Right ventricle myocardium superior (tissue), 1 donor: Measurements from ENCODE around the gene PLA2G2F. TPM values are rescaled to one million over a fixed set of nuclear protein-coding genes. Genes with fewer than 3 reads are reported as not detected.
A peak's percentile ranks its signal among the peaks of the same experiment; 100 is the strongest.
"Not testable (repeated sequence)": the region's sequence is repeated elsewhere in the genome, so short reads cannot be mapped to it uniquely, and the experiment has no call there.

Source experiments
- ATAC-seq: fragments of 200-7000 bp; cut with Tn5 transposase; one replicate; pipeline ENCODE4 v1.9.1; 2020; ENCODE audit warnings: mild to moderate bottlenecking; ENCODE audit not compliant: poor library complexity
- DNase-seq: peaks from one replicate; pipeline ENCODE4 v3.0.0-alpha.2; 2020
- intact Hi-C: fragments of 100-400 bp; cut with DNase I; formaldehyde crosslinking; loops from one replicate; pipeline ENCODE4 v1.11.2; 2022
- total RNA-seq: library from RNA; stranded (reverse); fragmentation: NEBNext Ultra II Directional; extraction: Animal tissue kit (Norgen Biotek cat#: 25700); gene quantifications from one replicate; pipeline ENCODE4 v1.2.1, GENCODE V29; 2021
- donor health status: DM: no; HTN: yes; CAD: no; lungs with severe emphysema.

The PLA2G2F gene
- total RNA-seq, 1 donor from 2014 or later, result not detected

DNA sequence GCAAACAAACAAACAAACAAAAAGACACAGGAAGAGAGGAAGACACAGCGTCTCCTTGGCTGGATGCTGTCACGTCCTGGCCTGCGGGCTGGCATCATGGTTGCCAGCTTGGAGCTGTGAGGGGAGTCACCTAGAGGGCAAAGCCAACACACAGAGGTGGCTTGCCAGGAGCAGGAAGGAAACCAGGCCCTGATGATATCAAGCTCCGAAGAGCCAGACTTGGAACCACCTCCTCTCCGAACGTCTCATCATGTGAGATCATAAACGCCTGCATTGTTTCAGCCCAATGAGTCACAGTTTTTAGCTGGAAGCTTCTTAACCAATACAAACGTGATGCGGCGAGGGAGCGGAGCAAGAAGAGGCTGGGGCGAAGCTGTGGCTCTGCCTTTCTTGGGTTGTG, 28.4 kb upstream of the PLA2G2F start:
- intact Hi-C loops, result no loop called here
- DNase-seq (no peak), ATAC-seq (peak; percentile 59)

DNA sequence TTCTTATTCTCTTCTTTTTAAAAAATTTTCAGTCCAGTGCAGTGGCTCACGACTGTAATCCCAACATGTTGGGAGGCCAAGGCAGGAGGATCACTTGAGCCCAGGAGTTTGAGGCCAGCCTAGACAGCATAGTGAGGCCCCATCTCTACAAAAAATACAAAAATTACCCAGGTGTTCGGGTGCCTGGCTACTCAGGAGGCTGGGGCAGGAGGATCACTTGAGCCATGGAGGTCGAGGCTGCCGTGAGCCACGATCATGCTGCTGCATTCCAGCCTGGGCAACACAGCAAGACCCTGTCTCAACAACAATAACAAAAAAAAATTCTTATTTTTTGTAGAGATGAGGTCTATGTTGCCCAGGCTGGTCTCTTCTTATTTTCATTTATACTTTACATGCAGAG, 27.7 kb upstream of the PLA2G2F start:
- ATAC-seq (no peak), DNase-seq (no peak)
- intact Hi-C loops, result no loop called here

DNA sequence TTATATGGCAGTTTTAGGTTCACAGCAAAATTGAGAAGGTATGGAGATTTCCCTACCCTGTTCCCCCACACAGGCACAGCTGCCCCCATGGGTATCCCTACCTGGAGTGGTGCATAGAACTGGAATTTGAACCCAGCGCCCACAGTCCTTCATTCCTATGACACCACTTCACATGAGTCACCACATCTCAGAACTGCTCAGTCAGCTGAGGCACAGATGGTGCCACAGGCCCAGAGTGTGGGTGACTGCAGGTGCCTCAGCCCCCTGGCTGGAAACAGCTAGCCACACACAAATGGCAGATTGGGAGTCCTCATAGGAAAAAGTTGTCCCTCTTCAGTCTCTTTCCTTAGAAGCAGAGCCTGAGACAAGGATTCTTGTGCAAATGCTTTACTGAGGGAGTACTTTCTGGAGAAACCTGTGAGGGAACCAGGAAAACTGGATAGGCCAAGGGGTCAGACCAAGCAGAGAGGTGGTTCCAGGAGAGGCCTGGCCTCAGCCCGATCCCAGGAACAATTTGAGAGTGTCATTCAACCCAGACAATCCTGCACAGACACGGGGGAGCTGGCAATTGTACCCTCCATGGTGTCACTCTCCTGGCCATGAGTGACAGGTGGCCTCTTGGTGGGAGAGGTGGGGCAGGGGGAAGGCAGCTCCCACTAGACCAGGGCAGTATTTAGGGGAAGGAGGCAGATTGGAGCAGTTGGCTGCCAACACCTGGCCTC, 26.7 kb upstream of the PLA2G2F start:
- ATAC-seq (no peak), DNase-seq (no peak)
- intact Hi-C loops, result loop anchor here (2.0 kb wide), 1 partner anchor 30 kb away; no protein-coding TSS in a partner anchor

DNA sequence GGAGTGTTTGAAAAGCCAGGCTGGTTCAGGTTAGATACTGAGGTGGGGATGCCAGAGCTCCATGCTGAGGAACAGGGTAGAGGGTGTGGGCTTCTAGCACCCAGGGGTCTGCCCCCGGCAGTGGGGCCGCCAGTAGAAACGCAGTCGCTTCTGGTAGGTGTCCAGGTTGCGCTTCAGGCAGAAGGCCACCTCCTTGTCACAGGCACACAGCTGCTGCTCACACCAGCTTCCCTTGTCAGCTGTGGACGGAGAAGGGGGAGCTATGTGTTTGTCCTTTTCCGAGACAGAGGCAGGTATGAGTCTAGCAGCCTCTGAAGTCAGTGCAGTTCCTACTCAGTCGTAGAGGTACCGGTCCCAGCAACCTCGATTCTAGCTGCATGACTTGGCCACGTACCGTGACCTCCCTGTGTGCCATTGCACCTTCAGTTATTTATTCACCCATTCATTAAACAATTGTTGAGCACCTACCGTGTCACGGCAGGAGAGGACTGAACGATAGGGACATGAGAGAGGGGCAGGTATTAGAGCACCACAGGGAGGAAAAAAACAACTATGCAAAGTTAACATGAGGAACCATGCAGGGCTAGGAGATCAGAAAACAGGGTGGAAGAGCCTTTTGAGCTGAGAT, 25.0 kb upstream of the PLA2G2F start:
- no peak for DNase-seq
- ATAC-seq, result no peak
- intact Hi-C loops, result no loop called here

DNA sequence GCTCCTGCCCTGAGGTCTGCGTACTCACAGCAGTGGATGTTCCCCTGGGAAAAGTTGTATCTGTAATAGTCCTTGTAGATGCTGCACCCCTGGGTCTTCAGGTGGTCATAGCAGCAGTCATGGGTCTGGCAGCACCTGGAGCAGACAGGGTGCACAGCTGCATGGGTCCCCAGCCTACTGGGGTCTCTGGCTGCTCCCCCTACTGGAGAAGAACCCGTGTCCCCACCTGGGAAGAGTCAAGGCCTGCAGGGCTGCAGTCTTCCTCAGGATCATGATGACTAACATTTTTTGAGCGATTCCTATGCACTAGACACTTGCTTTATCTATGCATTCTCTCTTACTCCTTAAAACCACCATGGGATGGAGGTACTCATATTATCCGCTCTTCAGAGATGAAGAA, 23.6 kb upstream of the PLA2G2F start:
- ATAC-seq, result no peak
- intact Hi-C loops, result no loop called here
- no peak for DNase-seq

DNA sequence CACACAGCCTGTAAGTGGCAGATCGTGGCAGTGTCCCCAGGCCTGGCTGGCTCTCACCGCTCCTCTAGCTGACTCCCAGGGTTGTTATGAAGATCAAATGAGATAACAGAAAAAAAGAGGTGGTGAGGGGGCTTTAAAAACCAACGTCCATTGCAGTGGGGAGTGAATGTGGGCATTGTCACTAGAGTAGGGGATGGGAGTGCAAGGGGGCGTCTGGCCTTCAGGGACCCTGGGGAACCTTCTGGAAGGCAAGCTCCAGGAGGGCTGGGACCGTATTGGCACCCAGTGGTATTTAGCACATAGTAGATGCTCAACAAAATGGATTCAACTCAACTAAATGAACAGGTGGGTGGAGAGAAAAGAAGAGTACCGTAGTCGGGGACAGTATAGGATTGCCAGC, 23.2 kb upstream of the PLA2G2F start:
- DNase-seq, result no peak
- intact Hi-C loops, result no loop called here
- ATAC-seq, result no peak

DNA sequence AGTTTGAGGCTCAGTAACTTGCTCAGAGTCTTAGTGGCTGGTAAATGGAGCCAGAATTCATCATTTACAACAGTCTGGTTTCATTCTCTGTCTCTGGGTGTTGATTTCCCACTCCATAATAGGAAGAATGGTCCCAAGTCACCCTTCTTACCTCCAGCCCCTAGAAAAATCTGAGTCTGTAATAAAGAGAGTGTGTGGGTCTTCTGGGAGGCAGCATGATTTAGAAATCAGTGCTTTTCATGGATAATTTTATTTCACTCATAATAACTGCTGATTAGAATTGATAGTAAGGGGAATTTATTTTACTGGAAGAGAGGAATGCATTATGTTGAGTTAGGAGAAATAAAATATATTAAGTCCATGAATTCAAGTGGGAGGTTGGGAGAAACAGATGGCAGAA, 21.9 kb upstream of the PLA2G2F start:
- ATAC-seq (no peak), DNase-seq (no peak)
- intact Hi-C loops, result no loop called here

DNA sequence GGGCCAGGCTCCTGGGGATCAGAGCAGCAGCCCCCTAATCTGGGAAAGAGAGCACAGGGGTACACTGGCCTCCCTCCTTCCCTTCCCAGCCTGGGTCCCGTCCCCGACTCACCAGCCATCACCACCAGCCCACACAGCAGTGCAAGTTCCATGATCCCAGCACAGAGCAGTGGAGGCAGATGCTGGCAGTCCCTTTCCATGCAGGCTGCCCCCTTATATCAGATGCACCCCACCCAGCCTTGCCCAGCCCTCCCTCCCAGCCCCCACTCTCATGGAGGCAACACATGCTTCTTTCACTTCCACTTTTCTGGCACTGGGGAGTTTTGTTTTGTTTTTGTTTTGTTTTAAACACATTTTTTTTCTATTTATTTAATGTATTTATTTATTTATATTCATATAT, 19.8 kb upstream of the PLA2G2F start, which contains the start of gene PLA2G2D:
Gene PLA2G2D, minus strand, starts transcription at position 190 of the 400 bp plus-strand sequence. Its CDS starts 38 bp downstream, at position 152.
- DNase-seq (no peak), ATAC-seq (no peak)
- intact Hi-C loops, result no loop called here

DNA sequence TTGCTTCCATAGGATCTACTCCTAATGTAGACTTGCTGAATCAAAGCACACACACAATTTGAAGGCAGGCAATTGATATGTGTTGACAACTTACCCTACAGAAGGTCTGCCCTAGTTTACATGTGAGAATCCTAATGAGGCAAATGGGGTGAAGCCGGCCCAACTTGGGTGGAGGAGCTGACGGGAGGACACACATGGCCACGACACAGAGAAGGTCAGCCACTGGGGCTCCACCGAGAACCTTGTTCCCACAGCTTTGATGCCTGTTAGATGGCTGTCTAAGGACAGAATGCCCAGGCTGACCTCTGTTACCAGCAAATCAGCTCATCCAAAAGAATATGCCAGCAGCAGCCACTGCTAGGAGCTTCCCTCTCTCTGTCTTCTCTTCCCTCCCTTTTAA, 18.3 kb upstream of the PLA2G2F start:
- ATAC-seq (no peak), DNase-seq (no peak)
- intact Hi-C loops, result no loop called here

DNA sequence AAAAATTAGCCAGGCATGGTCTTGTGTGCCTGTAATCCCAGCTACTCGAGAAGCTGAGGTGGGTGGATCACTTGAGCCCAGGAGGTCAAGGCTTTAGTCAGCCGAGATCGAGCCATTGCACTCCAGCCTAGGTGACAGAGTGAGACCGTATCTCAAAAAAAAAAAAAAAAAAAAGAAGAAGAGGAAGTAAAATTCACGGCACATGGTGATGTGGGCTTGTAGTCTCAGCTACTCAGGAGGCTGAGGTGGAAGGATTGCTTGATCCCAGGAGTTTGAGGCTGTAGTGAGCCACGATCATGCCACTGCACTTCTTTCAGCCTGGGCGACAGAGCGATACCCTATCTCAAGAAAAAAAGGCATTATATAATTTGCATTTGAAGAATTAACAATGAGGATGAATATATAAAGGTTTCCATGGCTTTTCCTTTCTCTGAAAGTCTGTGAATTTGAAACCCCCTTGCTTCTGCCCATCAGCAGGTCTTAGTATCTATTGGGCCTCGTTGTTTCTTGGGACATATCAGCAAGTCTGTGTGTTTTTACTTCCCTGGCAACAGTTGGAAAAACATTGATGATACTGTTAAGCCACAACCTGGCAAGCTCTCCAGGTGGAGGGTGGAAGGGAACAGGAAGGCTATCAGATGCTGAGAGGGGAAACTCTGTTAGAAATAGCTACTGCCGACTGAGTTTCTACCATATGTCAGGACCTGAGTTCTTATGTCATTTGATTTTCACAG, 15.2 kb upstream of the PLA2G2F start:
- ATAC-seq (no peak), DNase-seq (no peak)
- intact Hi-C loops, result no loop called here

DNA sequence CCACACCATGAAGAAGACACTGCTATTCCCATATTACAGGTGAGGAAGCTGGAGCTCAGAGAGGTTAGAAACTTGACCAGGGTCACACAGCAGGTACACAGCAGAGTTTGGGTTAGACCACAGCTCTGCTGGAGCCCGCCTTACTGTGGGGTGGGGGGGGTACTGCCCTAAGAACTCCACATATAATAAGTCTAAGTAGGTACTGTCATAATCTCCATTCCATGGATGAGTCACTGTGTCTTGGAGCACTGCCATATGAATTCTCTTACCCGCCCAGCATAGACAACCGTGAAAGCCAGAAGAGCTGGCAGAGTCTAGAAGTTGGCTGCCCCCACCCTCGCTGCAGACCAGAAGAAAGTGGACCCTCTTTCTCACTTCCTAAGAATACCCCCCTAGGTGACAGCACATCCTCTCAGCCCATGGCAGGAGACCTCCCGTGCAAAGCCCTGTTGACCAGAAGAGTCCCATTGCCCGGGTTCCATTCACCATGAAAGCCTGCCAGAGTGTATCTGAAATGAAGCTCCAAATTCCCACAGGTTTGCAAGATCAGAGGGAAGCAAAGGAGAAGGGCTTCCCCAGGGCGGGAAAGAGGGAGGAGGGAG, 14.6 kb upstream of the PLA2G2F start:
- ATAC-seq, result peak; percentile 82
- intact Hi-C loops, result no loop called here

DNA sequence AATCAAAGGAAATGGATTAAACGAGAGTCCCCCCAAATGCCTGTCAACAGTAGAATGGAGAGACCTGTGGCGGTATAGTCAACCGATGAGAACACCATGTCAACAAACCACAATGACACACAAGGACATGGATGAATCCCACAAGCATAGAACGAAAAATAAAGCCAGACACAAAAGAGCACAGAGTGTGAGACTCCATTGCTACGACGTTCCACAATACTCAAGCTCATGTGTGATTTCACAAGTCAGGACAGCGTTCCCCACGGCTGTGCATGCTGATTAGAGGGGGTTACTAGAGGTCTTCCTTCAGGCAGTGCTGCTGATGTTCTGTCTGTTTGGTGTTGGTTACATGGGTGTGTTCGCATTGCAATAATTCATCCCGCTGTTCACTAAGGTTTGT, 14.0 kb upstream of the PLA2G2F start:
- intact Hi-C loops, result no loop called here
- DNase-seq (no peak), ATAC-seq (peak; percentile 15)

More for the DNA sequence above, 14.6 kb upstream of the PLA2G2F start:
- DNase-seq, result no peak

DNA sequence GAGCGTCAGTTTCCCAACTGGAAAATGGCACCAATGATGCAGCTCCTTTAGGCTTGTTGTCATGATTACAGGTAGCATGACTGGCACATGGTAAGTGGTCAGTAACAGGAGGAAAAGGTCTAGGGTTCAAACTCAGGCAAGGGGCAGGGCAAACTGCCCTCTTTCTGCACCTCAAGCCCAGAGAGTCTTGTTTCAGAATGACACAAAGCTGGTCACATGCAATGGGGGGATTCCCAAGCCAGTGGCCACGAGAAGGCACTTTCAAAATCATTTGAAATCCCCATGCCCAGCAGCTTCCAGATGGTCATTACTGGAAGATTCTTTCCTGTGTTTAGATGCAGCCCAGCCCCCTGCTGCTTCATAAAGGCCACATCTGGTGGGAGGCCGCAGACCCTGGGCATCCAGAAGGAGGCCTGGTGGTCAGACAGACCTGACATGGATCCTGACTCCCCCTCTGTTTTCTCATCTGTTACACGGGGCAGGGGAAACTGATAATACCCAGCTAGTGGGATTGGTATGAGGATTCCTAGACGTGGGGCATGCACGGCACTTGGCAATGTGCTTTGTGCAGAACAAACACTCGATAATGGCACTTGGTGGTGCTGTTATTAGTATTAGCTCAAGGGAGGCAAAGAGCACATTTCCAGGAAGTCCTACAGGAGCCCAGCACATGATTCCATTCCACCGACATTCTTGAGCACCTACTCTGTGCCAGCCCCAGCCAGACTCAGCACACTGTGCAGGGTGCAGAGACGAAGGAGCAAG, 12.9 kb upstream of the PLA2G2F start:
- no peak for ATAC-seq
- no peak for DNase-seq
- intact Hi-C loops, result no loop called here

DNA sequence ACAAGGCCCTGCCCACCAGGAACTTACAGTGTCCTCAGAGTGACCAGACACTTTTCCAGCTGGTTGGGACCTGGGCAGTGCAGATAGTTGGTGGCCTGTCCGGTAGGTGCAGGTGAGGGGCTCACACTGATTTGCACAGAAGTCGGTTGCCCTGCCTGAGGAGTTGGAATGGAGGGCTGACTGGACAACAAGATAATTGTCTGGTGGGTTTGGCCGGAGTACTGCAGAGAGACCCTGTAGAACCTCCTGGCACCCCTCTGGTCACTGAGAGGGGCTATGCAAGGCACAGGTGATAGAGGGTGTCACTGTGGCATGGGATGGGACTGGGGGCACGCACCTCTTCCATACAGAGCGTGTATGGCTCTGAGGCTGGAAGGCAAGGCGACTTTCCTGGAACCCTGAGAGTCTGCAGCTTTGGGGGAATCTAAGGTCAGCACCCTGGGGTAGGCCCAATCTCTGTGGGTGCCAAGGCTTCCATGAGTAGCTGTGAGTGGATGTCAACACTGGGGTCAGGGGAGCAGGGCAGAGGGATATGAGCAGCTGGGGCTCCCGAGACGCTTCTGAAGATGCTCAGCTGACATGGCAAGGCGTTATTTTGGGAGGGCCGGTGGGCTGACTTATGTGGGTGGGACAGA, 12.2 kb upstream of the PLA2G2F start:
- intact Hi-C loops, result no loop called here
- no peak for ATAC-seq

DNA sequence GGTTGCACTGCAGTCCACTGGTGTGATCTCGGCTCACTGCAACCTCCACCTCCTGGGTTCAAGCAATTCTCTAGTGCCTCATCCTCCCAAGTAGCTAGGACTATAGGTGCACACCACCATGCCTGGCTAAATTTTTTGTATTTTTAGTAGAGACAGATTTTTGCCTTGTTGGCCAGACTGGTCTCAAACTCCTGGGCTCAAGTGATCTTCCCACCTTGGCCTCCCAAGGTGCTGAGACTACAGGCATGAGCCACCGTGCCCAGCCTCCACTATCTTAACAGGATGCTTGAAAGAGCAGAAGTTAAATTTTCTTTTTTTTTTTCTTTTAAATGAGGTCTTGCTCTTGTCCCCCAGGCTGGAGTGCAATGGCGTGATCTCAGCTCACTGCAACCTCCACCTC, 8.6 kb upstream of the PLA2G2F start:
- DNase-seq, intact Hi-C loops, ATAC-seq: not testable (repeated sequence)

More for the DNA sequence above, 12.2 kb upstream of the PLA2G2F start:
- no peak for DNase-seq

DNA sequence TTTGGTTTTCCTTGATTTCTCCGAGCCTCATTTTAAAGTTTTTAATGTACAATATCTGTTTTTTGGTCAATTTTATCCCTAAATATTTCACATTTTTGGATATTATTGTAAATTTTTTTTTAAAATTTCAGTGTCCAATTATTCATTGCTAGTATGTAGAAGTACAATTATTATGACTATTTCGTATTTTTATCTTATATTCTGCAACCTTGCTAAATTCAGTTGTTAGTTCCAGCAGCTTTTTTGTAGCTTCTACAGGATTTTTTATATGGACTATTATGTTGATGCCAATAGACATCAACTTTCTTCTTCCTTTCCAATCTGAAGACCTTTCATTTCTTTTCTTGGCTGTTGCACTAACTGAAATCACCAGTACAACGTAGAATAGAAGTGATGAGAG, 4.1 kb upstream of the PLA2G2F start:
- ATAC-seq (no peak), DNase-seq (no peak)
- intact Hi-C loops, result no loop called here

DNA sequence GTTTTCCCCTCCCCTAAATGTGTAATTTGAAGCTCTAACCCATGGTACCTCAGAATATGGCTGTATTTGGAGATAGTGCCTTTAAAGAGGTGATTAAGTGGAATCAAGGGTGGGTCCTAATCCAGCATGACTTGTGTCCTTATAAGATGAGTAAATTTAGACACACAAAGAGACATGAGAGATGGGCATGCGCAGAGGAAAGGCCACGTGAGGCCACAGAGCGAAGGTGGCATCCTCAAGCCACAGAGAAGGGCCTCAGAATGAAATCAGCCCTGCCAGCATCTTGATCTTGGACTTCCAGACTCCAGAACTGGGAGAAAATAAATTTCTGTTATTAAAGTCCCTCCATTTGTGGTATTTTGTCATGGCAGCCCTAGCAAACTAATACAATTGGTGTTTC, 2.9 kb upstream of the PLA2G2F start:
- DNase-seq (no peak), ATAC-seq (no peak)
- intact Hi-C loops, result no loop called here

DNA sequence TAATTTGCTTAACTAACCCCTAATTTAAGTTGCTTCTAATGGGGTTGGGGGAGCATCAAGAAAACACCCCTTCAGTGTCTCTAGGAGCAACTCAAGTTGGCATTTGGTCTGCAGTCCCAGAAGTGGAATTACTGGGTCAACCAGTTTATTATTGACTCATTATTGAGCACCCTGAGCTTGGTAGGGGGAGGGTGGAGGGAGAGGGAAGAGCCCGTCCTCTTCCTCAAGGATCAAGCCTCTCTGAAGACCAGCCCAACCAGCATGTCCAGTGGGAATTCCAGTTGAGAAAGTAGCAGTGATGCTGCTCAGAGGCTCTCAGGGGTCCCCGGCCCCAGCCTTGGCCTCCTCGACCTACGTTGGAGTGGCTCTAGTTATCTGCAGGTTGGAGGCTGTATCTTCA, 2.1 kb upstream of the PLA2G2F start:
- intact Hi-C loops, result no loop called here
- no peak for ATAC-seq
- DNase-seq, result no peak
